ENCODE results near the gene PDILT. TPM values are rescaled to one million over a fixed set of nuclear protein-coding genes. Genes with fewer than 3 reads are reported as not detected.

PDILT gene
- total RNA-seq, 1 donor from 2014 or later = not detected

- no peaks in the 10 kb centered on the region for H3K9me3 Mint-ChIP-seq (ENCODE audit: unreplicated experiment)
- FAIRE-seq = no peak
- no peaks in the 10 kb centered on the region for H3K4me1 Mint-ChIP-seq (ENCODE audit: low read depth, unreplicated experiment)
These were observed 35.0 kb downstream of the PDILT start for GRCh38 chr16:20369452-20370054.

GRCh38 chr16:20364051-20364450 lies 40.5 kb downstream of the PDILT start:
- no peak overlapping the region for H3K27ac Mint-ChIP-seq (ENCODE audit: unreplicated experiment)
- Histone ChIP-seq H3K4me1 (ENCODE audit: insufficient read depth, low read length) (no peaks in the 10 kb centered on the region), H3K9me3 (ENCODE audit: insufficient read depth, low read depth, low read length) (no peaks in the 10 kb centered on the region), H3K27ac (ENCODE audit: low read depth, low read length) (no peak overlapping the region), H3K9ac (ENCODE audit: low read length) (no peak overlapping the region), H3K36me3 (ENCODE audit: insufficient read depth, low read length) (no peaks in the 10 kb centered on the region), H4K20me1 (ENCODE audit: insufficient read depth, low read length) (no peaks in the 10 kb centered on the region), H3K4me3 (ENCODE audit: insufficient read depth, low read depth, low read length) (no peak overlapping the region), H3K79me2 (ENCODE audit: insufficient read depth, low read length) (no peaks in the 10 kb centered on the region), H3K4me2 (ENCODE audit: low read length) (no peak overlapping the region), H3K27me3 (ENCODE audit: insufficient read depth, low read length) (no peaks in the 10 kb centered on the region), H2AFZ (ENCODE audit: low read depth, low read length) (no peak overlapping the region)
- DNase-seq (ENCODE audit: low read depth) = no peak
- H3K36me3 Mint-ChIP-seq (ENCODE audit: low read depth, unreplicated experiment) = no peaks in the 10 kb centered on the region
- H3K4me3 Mint-ChIP-seq (ENCODE audit: unreplicated experiment) = no peak overlapping the region
- no peak for TF ChIP-seq CTCF (IDR thresholded peaks at IDR 0.05; ENCODE audit: insufficient read depth, low read depth, low read length)
- TF ChIP-seq EZH2 (IDR thresholded peaks at IDR 0.05; ENCODE audit: insufficient read depth, low read length) = no peak
- FAIRE-seq = no peak
- no peaks in the 10 kb centered on the region for H3K4me1 Mint-ChIP-seq (ENCODE audit: low read depth, unreplicated experiment)
- peaks cover 32% of the 10 kb centered on the region for H3K27me3 Mint-ChIP-seq (ENCODE audit: low read depth, unreplicated experiment)
- no peaks in the 10 kb centered on the region for H3K9me3 Mint-ChIP-seq (ENCODE audit: unreplicated experiment)

More at GRCh38 chr16:20369452-20370054, 35.0 kb downstream of the PDILT start:
- no peak overlapping the region for H3K27ac Mint-ChIP-seq (ENCODE audit: unreplicated experiment)
- H3K79me2 ChIP-seq (ENCODE audit: insufficient read depth, low read length) = no peaks in the 10 kb centered on the region
- H3K9ac ChIP-seq (ENCODE audit: low read length) = no peak overlapping the region
- no peak overlapping the region for H3K4me2 ChIP-seq (ENCODE audit: low read length)
- H2AFZ ChIP-seq (ENCODE audit: low read depth, low read length) = no peak overlapping the region
- H3K36me3 Mint-ChIP-seq (ENCODE audit: low read depth, unreplicated experiment) = no peaks in the 10 kb centered on the region
- no peaks in the 10 kb centered on the region for H3K9me3 ChIP-seq (ENCODE audit: insufficient read depth, low read depth, low read length)
- H3K27ac ChIP-seq (ENCODE audit: low read depth, low read length) = no peak overlapping the region
- no peaks in the 10 kb centered on the region for H3K4me1 ChIP-seq (ENCODE audit: insufficient read depth, low read length)
- no peaks in the 10 kb centered on the region for H3K27me3 ChIP-seq (ENCODE audit: insufficient read depth, low read length)
- TF ChIP-seq EZH2 (IDR thresholded peaks at IDR 0.05; ENCODE audit: insufficient read depth, low read length) (no peak), CTCF (IDR thresholded peaks at IDR 0.05; ENCODE audit: insufficient read depth, low read depth, low read length) (no peak)
- H3K27me3 Mint-ChIP-seq (ENCODE audit: low read depth, unreplicated experiment) = peaks cover 25% of the 10 kb centered on the region
- H3K4me3 Mint-ChIP-seq (ENCODE audit: unreplicated experiment) = no peak overlapping the region
- H3K4me3 ChIP-seq (ENCODE audit: insufficient read depth, low read depth, low read length) = no peak overlapping the region
- no peaks in the 10 kb centered on the region for H4K20me1 ChIP-seq (ENCODE audit: insufficient read depth, low read length)
- DNase-seq (ENCODE audit: low read depth) = no peak
- no peaks in the 10 kb centered on the region for H3K36me3 ChIP-seq (ENCODE audit: insufficient read depth, low read length)

- no peak for TF ChIP-seq CTCF (IDR thresholded peaks at IDR 0.05; ENCODE audit: insufficient read depth, low read depth, low read length)
- TF ChIP-seq EZH2 (IDR thresholded peaks at IDR 0.05; ENCODE audit: insufficient read depth, low read length) = no peak
- H3K4me1 Mint-ChIP-seq (ENCODE audit: low read depth, unreplicated experiment) = no peaks in the 10 kb centered on the region
These were observed 41.3 kb downstream of the PDILT start for GRCh38 chr16:20363191-20363590.

More at GRCh38 chr16:20363191-20363590, 41.3 kb downstream of the PDILT start:
- Histone ChIP-seq H3K27ac (ENCODE audit: low read depth, low read length) (no peak overlapping the region), H3K9ac (ENCODE audit: low read length) (no peak overlapping the region), H4K20me1 (ENCODE audit: insufficient read depth, low read length) (no peaks in the 10 kb centered on the region), H2AFZ (ENCODE audit: low read depth, low read length) (no peak overlapping the region), H3K36me3 (ENCODE audit: insufficient read depth, low read length) (no peaks in the 10 kb centered on the region), H3K27me3 (ENCODE audit: insufficient read depth, low read length) (no peaks in the 10 kb centered on the region), H3K4me3 (ENCODE audit: insufficient read depth, low read depth, low read length) (no peak overlapping the region), H3K4me1 (ENCODE audit: insufficient read depth, low read length) (no peaks in the 10 kb centered on the region), H3K4me2 (ENCODE audit: low read length) (no peak overlapping the region), H3K79me2 (ENCODE audit: insufficient read depth, low read length) (no peaks in the 10 kb centered on the region), H3K9me3 (ENCODE audit: insufficient read depth, low read depth, low read length) (no peaks in the 10 kb centered on the region)
- FAIRE-seq (no peak), DNase-seq (ENCODE audit: low read depth) (no peak)
- Mint-ChIP-seq H3K36me3 (ENCODE audit: low read depth, unreplicated experiment) (no peaks in the 10 kb centered on the region), H3K27ac (ENCODE audit: unreplicated experiment) (no peak overlapping the region), H3K27me3 (ENCODE audit: low read depth, unreplicated experiment) (peaks cover 27% of the 10 kb centered on the region), H3K4me3 (ENCODE audit: unreplicated experiment) (no peak overlapping the region), H3K9me3 (ENCODE audit: unreplicated experiment) (no peaks in the 10 kb centered on the region)

Data from astrocyte (in vitro differentiated cells and primary cell).